Smooth muscle cell (in vitro differentiated cells): ENCODE results near the gene MRPL54. TPM values are rescaled to one million over a fixed set of nuclear protein-coding genes. Genes with fewer than 3 reads are reported as not detected.

Experiments
- polyA plus RNA-seq: library from polyadenylated mRNA; unstranded; fragments of >200 nt; fragmentation: Nextera tagmentation; extraction: Ambion mirVana; gene quantifications from 2 replicates; pipeline ENCODE4 v1.2.1, GENCODE V29; 2016
- small RNA-seq: library from RNA; depleted of rRNA; stranded (forward); fragments of <200 nt; gene quantifications from one replicate; pipeline ENCODE3, GENCODE V24; 2014
- total RNA-seq: library from RNA; depleted of rRNA; stranded (reverse); fragments of >200 nt; gene quantifications from 2 replicates; pipeline ENCODE4 v1.2.3, GENCODE V29; 2014

MRPL54 gene
- total and polyA plus RNA-seq, 2 experiments from 2014 or later: 19.5 to 60.8 TPM

Small RNA genes lying within 50 kb of the gene (small RNA-seq; reads per million reads assigned to genes)
- not detected for gene AC005777.1

Other genes with a start within 250 kb of the MRPL54 start
- not detected in 2 replicates for gene TEKTIP1, start 223.5 kb upstream of the MRPL54 start, total RNA-seq
- 0.62 and 1.8 TPM in 2 replicates for gene TEKTIP1, start 223.5 kb upstream of the MRPL54 start, polyA plus RNA-seq
- gene MFSD12, start 205.1 kb upstream of the MRPL54 start, total RNA-seq: 26.8 and 56.0 TPM in 2 replicates
- 73.8 and 93.9 TPM in 2 replicates for gene MFSD12, start 205.1 kb upstream of the MRPL54 start, polyA plus RNA-seq
- 86.3 and 109 TPM in 2 replicates for gene HMG20B, start 189.7 kb upstream of the MRPL54 start, total RNA-seq
- 120 and 128 TPM in 2 replicates for gene HMG20B, start 189.7 kb upstream of the MRPL54 start, polyA plus RNA-seq
- gene GIPC3, start 177.2 kb upstream of the MRPL54 start, total RNA-seq: 0.13 and 0.27 TPM in 2 replicates
- gene GIPC3, start 177.2 kb upstream of the MRPL54 start, polyA plus RNA-seq: 0.86 and 0.96 TPM in 2 replicates
- gene TBXA2R, start 155.8 kb upstream of the MRPL54 start, total RNA-seq: 1.1 and 1.7 TPM in 2 replicates
- 9.3 and 9.4 TPM in 2 replicates for gene TBXA2R, start 155.8 kb upstream of the MRPL54 start, polyA plus RNA-seq
- 16.7 and 17.5 TPM in 2 replicates for gene CACTIN, start 135.9 kb upstream of the MRPL54 start, total RNA-seq
- 17.3 and 22.5 TPM in 2 replicates for gene CACTIN, start 135.9 kb upstream of the MRPL54 start, polyA plus RNA-seq
- 8.2 and 13.2 TPM in 2 replicates for gene PIP5K1C, start 62.2 kb upstream of the MRPL54 start, total RNA-seq
- gene PIP5K1C, start 62.2 kb upstream of the MRPL54 start, polyA plus RNA-seq: 27.2 and 29.9 TPM in 2 replicates
- gene TJP3, start 54.3 kb upstream of the MRPL54 start, total RNA-seq: 1.7 and 6.2 TPM in 2 replicates
- gene TJP3, start 54.3 kb upstream of the MRPL54 start, polyA plus RNA-seq: 1.2 and 9.0 TPM in 2 replicates
- 7.7 and 16.1 TPM in 2 replicates for gene APBA3, start 990 bp upstream of the MRPL54 start, total RNA-seq
- gene APBA3, start 990 bp upstream of the MRPL54 start, polyA plus RNA-seq: 27.9 and 28.4 TPM in 2 replicates
- not detected in 2 replicates for gene RAX2, start 9.5 kb downstream of the MRPL54 start, total RNA-seq
- not detected in 2 replicates for gene RAX2, start 9.5 kb downstream of the MRPL54 start, polyA plus RNA-seq
- not detected in 2 replicates for gene MATK, start 23.7 kb downstream of the MRPL54 start, total RNA-seq
- not detected in 2 replicates for gene MATK, start 23.7 kb downstream of the MRPL54 start, polyA plus RNA-seq
- gene ZFR2, start 106.4 kb downstream of the MRPL54 start, total RNA-seq: 0.54 and 1.4 TPM in 2 replicates
- 1.8 and 4.8 TPM in 2 replicates for gene ZFR2, start 106.4 kb downstream of the MRPL54 start, polyA plus RNA-seq
- 0.09 and 0.31 TPM in 2 replicates for gene ATCAY, start 118.0 kb downstream of the MRPL54 start, total RNA-seq
- gene ATCAY, start 118.0 kb downstream of the MRPL54 start, polyA plus RNA-seq: 0.28 and 1.1 TPM in 2 replicates
- not detected in 2 replicates for gene NMRK2, start 170.4 kb downstream of the MRPL54 start, total RNA-seq
- not detected in 2 replicates for gene NMRK2, start 170.4 kb downstream of the MRPL54 start, polyA plus RNA-seq
- 76.4 and 82.9 TPM in 2 replicates for gene DAPK3, start 208.4 kb downstream of the MRPL54 start, total RNA-seq
- gene DAPK3, start 208.4 kb downstream of the MRPL54 start, polyA plus RNA-seq: 113 and 120 TPM in 2 replicates
- gene EEF2, start 222.8 kb downstream of the MRPL54 start, total RNA-seq: 870 and 903 TPM in 2 replicates
- gene EEF2, start 222.8 kb downstream of the MRPL54 start, polyA plus RNA-seq: 365 and 474 TPM in 2 replicates
- gene PIAS4, start 245.1 kb downstream of the MRPL54 start, total RNA-seq: 15.6 and 17.3 TPM in 2 replicates
- gene PIAS4, start 245.1 kb downstream of the MRPL54 start, polyA plus RNA-seq: 8.1 and 14.0 TPM in 2 replicates